HEK293T (cell line): ENCODE measurements around the gene CLASP1.
"Not testable (repeated sequence)": the region's sequence is repeated elsewhere in the genome, so short reads cannot be mapped to it uniquely, and the experiment has no call there.

Experiments used
- CTCF ChIA-PET: fragments of 350-600 bp; formaldehyde crosslinking; extraction: SDS; loops from one replicate; lab custom pipeline; 2021; ENCODE audit warnings: antibody characterized with exemption, inconsistent platforms; lab: Yijun Ruan, JAX
- POLR2A ChIA-PET: fragments of 350-600 bp; formaldehyde crosslinking; extraction: SDS; loops from one replicate; lab custom pipeline; 2020; ENCODE audit warnings: antibody characterized with exemption, inconsistent platforms; lab: Yijun Ruan, JAX
- DNase-seq: peaks from one replicate; pipeline ENCODE4 v3.0.0; 2012; ENCODE audit warnings: mixed read lengths; ENCODE audit errors: extremely low spot score
- ARNT ChIP-seq: fragments of 450-650 bp; IDR thresholded peaks from 2 replicates; pipeline ENCODE4 v1.6.1; 2017; ENCODE audit warnings: mild to moderate bottlenecking
- BHLHE40 ChIP-seq: fragments of 450-650 bp; IDR thresholded peaks from 2 replicates; pipeline ENCODE4 v1.6.1; 2016; ENCODE audit warnings: mild to moderate bottlenecking, moderate library complexity, borderline replicate concordance
- CTBP1 ChIP-seq: fragments of 450-650 bp; IDR thresholded peaks from 2 replicates; pipeline ENCODE4 v1.6.1; 2016; ENCODE audit warnings: borderline replicate concordance
- ELF4 ChIP-seq: fragments of 450-650 bp; IDR thresholded peaks from 2 replicates; pipeline ENCODE4 v1.6.1; 2017; ENCODE audit warnings: antibody characterized with exemption
- FOXA1 ChIP-seq: fragments of 450-650 bp; IDR thresholded peaks from 2 replicates; pipeline ENCODE4 v1.6.1; 2016; ENCODE audit warnings: mild to moderate bottlenecking
- FOXK2 ChIP-seq: fragments of 450-650 bp; IDR thresholded peaks from 2 replicates; pipeline ENCODE4 v1.6.1; 2016; ENCODE audit warnings: mild to moderate bottlenecking
- FOXM1 ChIP-seq: fragments of 450-650 bp; IDR thresholded peaks from 2 replicates; pipeline ENCODE4 v1.6.1; 2017; ENCODE audit warnings: mild to moderate bottlenecking, borderline replicate concordance
- HDGF ChIP-seq: fragments of 450-650 bp; IDR thresholded peaks from 2 replicates; pipeline ENCODE4 v1.6.1; 2017; ENCODE audit warnings: antibody characterized with exemption, borderline replicate concordance
- L3MBTL2 ChIP-seq: fragments of 450-650 bp; conservative IDR thresholded peaks from 2 replicates; pipeline ENCODE4 v1.6.1; 2016; ENCODE audit warnings: mild to moderate bottlenecking
- LEF1 ChIP-seq: fragments of 450-650 bp; IDR thresholded peaks from 2 replicates; pipeline ENCODE4 v1.6.1; 2017; ENCODE audit warnings: mild to moderate bottlenecking, borderline replicate concordance
- NFRKB ChIP-seq: fragments of 450-650 bp; IDR thresholded peaks from 2 replicates; pipeline ENCODE4 v1.6.1; 2016; ENCODE audit warnings: mild to moderate bottlenecking, moderate library complexity
- PKNOX1 ChIP-seq: fragments of 450-650 bp; IDR thresholded peaks from 2 replicates; pipeline ENCODE4 v1.6.1; 2016
- SP1 ChIP-seq: fragments of 450-650 bp; IDR thresholded peaks from 2 replicates; pipeline ENCODE4 v1.6.1; 2017
- SUZ12 ChIP-seq: fragments of 450-650 bp; IDR thresholded peaks from 2 replicates; pipeline ENCODE4 v1.6.1; 2016; ENCODE audit warnings: mild to moderate bottlenecking
- TARDBP ChIP-seq: fragments of 450-650 bp; IDR thresholded peaks from 2 replicates; pipeline ENCODE4 v1.6.1; 2016
- ZNF384 ChIP-seq: fragments of 450-650 bp; IDR thresholded peaks from 2 replicates; pipeline ENCODE4 v1.6.1; 2016

Gene CLASP1

GRCh38 chr2:121565389-121566250, 83.6 kb downstream of the CLASP1 start:
- TF ChIP-seq LEF1 (no peak), HDGF (no peak), PKNOX1 (peak; percentile 83), BHLHE40 (no peak), FOXK2 (no peak), SUZ12 (no peak)
- no peak for DNase-seq
- POLR2A ChIA-PET: interaction anchor here (1.7 to 2.3 kb wide), 2 partner anchors 35 to 83 kb away, joined by 4 to 8 read pairs; partner anchors contain the start of genes CLASP1 and RNU4ATAC
- CTCF ChIA-PET: no interaction called here

GRCh38 chr2:121564905-121565304, 84.4 kb downstream of the CLASP1 start:
- POLR2A ChIA-PET: no interaction called here
- no peak for DNase-seq
- no peak for TF ChIP-seq PKNOX1
- no peak for TF ChIP-seq ELF4
- no peak for TF ChIP-seq SP1
- TF ChIP-seq SUZ12: no peak
- TF ChIP-seq ZNF384: no peak
- TF ChIP-seq FOXM1: no peak
- TF ChIP-seq CTBP1: no peak
- TF ChIP-seq LEF1: no peak
- TF ChIP-seq TARDBP: no peak
- TF ChIP-seq FOXA1: no peak
- CTCF ChIA-PET: no interaction called here

- DNase-seq, POLR2A ChIA-PET: not testable (repeated sequence)
- CTCF ChIA-PET: interaction anchor here (0.7 kb wide), 1 partner anchor 17 kb away, joined by 3 read pairs; no protein-coding TSS in a partner anchor
Observed at GRCh38 chr2:121563754-121564153, 85.5 kb downstream of the CLASP1 start.

GRCh38 chr2:121562269-121563176, 86.7 kb downstream of the CLASP1 start:
- ChIA-PET CTCF (no interaction called here), POLR2A (no interaction called here)
- no peak for DNase-seq
- TF ChIP-seq CTBP1 (no peak), BHLHE40 (no peak), ZNF384 (no peak), L3MBTL2 (no peak), SP1 (no peak), ELF4 (no peak), NFRKB (no peak), ARNT (no peak), FOXA1 (no peak), PKNOX1 (no peak), FOXM1 (no peak)

GRCh38 chr2:121561617-121562268, 87.5 kb downstream of the CLASP1 start:
- TF ChIP-seq FOXM1: no peak
- no peak for TF ChIP-seq ZNF384
- no peak for TF ChIP-seq NFRKB
- no peak for TF ChIP-seq LEF1
- no peak for TF ChIP-seq L3MBTL2
- no peak for TF ChIP-seq TARDBP
- no peak for TF ChIP-seq FOXK2
- no peak for TF ChIP-seq BHLHE40
- TF ChIP-seq SUZ12: no peak
- TF ChIP-seq FOXA1: no peak
- no peak for TF ChIP-seq CTBP1
- TF ChIP-seq PKNOX1: no peak
- TF ChIP-seq ELF4: no peak
- TF ChIP-seq SP1: no peak
- TF ChIP-seq ARNT: no peak
- CTCF ChIA-PET: no interaction called here
- DNase-seq: no peak
- POLR2A ChIA-PET: no interaction called here
